Upper lobe of left lung (tissue), 4 donors: Measurements from ENCODE around the gene ELP6.

Source experiments
- CTCF ChIP-seq, 6 experiments: fragments of 450-650 bp in 4 of 6; fragments of 200-600 bp in 2 of 6; sonication (generic) in 2 of 6; IDR thresholded peaks; one replicate each; pipeline ENCODE4 v1.5.1; 2016 to 2019; ENCODE audit warnings: antibody characterized with exemption in 6 of 6
- EP300 ChIP-seq, 4 donors: sonication (generic); formaldehyde crosslinking; IDR thresholded peaks; one replicate each; pipeline ENCODE4 v1.5.1; 2017; ENCODE audit warnings: antibody characterized with exemption in 4 of 4, control low read depth in 2 of 4
- POLR2A ChIP-seq, 4 donors: fragments of 450-650 bp; IDR thresholded peaks; one replicate each; pipeline ENCODE4 v1.5.1; 2016 to 2017; ENCODE audit warnings: antibody characterized with exemption in 4 of 4, mild to moderate bottlenecking in 2 of 4
- POLR2AphosphoS5 ChIP-seq, 2 donors: sonication (generic); formaldehyde crosslinking; IDR thresholded peaks; one replicate each; pipeline ENCODE4 v1.5.1; 2017; ENCODE audit warnings: antibody characterized with exemption in 2 of 2

GRCh38 chr3:47475029-47475569 is 38.4 kb downstream of the ELP6 start:
- TF ChIP-seq CTCF (IDR thresholded peaks at IDR 0.05) (no peak), POLR2A (IDR thresholded peaks at IDR 0.05) (no peak), EP300 (IDR thresholded peaks at IDR 0.05) (no peak), POLR2AphosphoS5 (IDR thresholded peaks at IDR 0.05) (no peak)
